ENCODE results near the gene ADAMTS2. TPM values are rescaled to one million over a fixed set of nuclear protein-coding genes. Genes with fewer than 3 reads are reported as not detected.

The ADAMTS2 gene
- total and polyA plus RNA-seq, 7 experiments from 2014 or later: not detected

DNA sequence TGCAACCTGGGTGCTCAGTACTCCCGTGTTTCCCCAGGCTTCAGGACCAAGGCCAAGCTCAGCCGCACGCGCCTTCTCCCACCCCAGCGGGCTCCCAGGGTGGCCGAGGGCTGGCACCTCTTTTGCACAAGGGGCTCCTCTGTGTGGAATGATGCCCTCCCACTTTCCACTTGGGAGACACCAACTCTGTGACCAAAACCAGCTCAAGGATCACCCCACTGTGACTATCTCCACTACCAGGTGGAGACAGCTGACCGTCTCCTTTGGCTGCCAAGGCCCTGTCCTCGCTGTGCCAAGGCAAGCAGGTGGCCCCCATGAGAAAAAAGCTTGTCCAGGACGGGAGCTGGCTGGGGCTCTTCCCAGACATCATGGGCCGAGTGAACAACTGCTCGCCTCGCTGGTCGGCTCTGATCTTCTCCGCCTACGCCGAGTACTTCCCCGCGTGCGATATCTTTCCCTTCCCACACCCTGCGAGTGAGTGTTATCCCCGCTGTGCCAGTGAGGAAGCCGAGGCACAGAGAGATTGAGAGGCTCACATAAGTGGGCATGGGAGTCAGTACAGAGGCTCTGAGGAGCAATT lies 152.3 kb downstream of the ADAMTS2 start:
- Mint-ChIP-seq H3K4me1 (peaks cover 0 to 1% (median 0%) of the 10 kb centered on the region in 7 donors), H3K9me3 (no peaks in the 10 kb centered on the region), H3K4me3 (no peak overlapping the region), H3K27me3 (peaks cover 0 to 4% (median 0%) of the 10 kb centered on the region in 5 donors), H3K36me3 (no peaks in the 10 kb centered on the region), H3K27ac (no peak overlapping the region)
- no peak for ATAC-seq
- H3K36me3 ChIP-seq (ENCODE audit: control insufficient read depth in 2 of 3, insufficient read depth in 3 of 3, low read length in 3 of 3): no peaks in the 10 kb centered on the region
- DNase-seq: no peak
- no peaks in the 10 kb centered on the region for H3K27me3 ChIP-seq (ENCODE audit: control insufficient read depth in 2 of 2, insufficient read depth in 2 of 2, low read length in 2 of 2)
- CTCF ChIA-PET: no interaction called here
- intact Hi-C loops (cut with micrococcal nuclease): no loop called here
- no peak overlapping the region for H3K27ac ChIP-seq (ENCODE audit: low read depth, low read length)
- POLR2A ChIA-PET: no interaction called here
- no peak overlapping the region for H3K4me3 ChIP-seq (ENCODE audit: low read length)
- no peaks in the 10 kb centered on the region for H3K9me3 ChIP-seq (ENCODE audit: control insufficient read depth in 2 of 3, low read length in 3 of 3)
- H3K4me1 ChIP-seq (ENCODE audit: control insufficient read depth in 2 of 2, insufficient read depth in 2 of 2, low read length in 2 of 2): no peaks in the 10 kb centered on the region

DNA sequence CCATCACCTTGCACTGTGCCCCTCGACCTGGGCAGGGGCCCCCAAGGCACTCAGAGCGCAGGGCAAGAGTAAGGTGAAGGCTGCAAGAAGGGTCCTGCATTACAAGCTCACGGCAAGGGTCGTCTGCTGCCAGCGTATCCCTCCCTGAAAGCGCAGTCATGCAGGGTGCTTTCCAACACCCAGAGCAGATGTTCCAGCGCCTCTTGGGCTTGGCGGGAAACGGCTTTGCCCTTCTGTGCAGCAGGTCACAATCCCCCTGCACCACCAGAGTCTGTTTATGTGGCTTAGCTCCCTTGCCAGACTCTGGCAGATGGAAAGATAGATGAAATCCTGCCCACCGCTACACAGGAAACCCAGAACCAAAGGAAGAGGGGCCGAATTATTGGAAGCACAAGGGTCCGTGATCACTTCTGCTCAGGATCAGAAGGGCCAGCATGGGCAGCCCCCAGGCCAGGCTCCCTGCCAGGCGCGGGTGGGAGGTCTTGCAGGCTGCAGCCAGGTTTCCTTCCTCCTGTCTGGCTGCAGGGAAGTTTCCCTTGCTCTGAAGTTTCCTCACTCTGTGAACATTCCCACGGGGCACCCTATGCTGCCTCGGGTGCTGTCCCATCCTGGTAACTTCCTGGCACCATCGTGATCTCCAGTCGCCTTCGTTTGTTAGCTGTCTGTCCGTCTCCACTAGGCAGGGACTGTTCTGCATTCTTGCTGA lies 152.9 kb downstream of the ADAMTS2 start:
- Histone ChIP-seq H3K27ac (ENCODE audit: low read depth, low read length) (no peak overlapping the region), H3K4me1 (ENCODE audit: control insufficient read depth in 2 of 2, insufficient read depth in 2 of 2, low read length in 2 of 2) (no peaks in the 10 kb centered on the region), H3K36me3 (ENCODE audit: control insufficient read depth in 2 of 3, insufficient read depth in 3 of 3, low read length in 3 of 3) (no peaks in the 10 kb centered on the region), H3K27me3 (ENCODE audit: control insufficient read depth in 2 of 2, insufficient read depth in 2 of 2, low read length in 2 of 2) (no peaks in the 10 kb centered on the region), H3K4me3 (ENCODE audit: low read length) (no peak overlapping the region), H3K9me3 (ENCODE audit: control insufficient read depth in 2 of 3, low read length in 3 of 3) (no peaks in the 10 kb centered on the region)
- peaks cover 0 to 1% (median 0%) of the 10 kb centered on the region in 7 donors for H3K4me1 Mint-ChIP-seq
- ATAC-seq: no peak
- peaks cover 0 to 4% (median 0%) of the 10 kb centered on the region in 5 donors for H3K27me3 Mint-ChIP-seq
- POLR2A ChIA-PET: no interaction called here
- no peak overlapping the region for H3K4me3 Mint-ChIP-seq
- CTCF ChIA-PET: no interaction called here
- no peak overlapping the region for H3K27ac Mint-ChIP-seq
- H3K36me3 Mint-ChIP-seq: no peaks in the 10 kb centered on the region
- intact Hi-C loops (cut with micrococcal nuclease): no loop called here
- no peak for DNase-seq
- no peaks in the 10 kb centered on the region for H3K9me3 Mint-ChIP-seq

DNA sequence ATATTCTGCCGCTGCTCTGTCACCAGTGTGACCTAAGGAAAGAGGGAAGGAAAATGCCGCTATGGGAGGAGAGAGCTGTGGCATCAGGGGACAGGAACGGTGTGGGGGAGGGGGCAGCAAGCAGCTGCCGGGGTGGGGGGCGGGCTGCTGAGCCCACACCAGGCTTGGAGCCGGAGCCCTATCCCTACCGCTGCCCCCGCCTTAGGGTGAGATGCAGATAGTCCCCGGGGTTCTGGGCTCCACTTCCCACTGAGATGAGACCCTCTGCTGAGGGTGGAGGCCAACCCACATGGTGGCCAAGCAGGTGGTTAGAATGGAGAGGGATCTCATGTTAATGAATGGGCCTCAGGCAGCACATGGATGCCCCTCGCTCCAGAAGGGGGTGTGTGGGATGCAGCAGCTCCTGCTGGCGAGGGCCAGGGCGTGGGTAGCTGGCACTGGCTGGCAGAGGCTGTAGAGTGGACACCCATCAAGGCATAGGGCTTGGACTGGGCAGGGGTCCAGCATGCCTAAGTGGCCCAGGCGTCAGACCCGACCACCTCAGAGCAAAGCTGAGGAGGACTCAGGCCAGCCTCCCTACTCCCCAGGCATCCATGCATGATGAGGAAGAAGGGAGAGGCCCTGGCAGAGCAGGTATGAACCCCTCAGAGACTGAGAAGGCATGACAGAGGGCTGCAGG lies 153.6 kb downstream of the ADAMTS2 start:
- no peaks in the 10 kb centered on the region for H3K27me3 ChIP-seq (ENCODE audit: control insufficient read depth in 2 of 2, insufficient read depth in 2 of 2, low read length in 2 of 2)
- DNase-seq (no peak), ATAC-seq (no peak)
- peaks cover 0 to 1% (median 0%) of the 10 kb centered on the region in 7 donors for H3K4me1 Mint-ChIP-seq
- intact Hi-C loops (cut with micrococcal nuclease): no loop called here
- no peaks in the 10 kb centered on the region for H3K36me3 ChIP-seq (ENCODE audit: control insufficient read depth in 2 of 3, insufficient read depth in 3 of 3, low read length in 3 of 3)
- ChIA-PET CTCF (no interaction called here), POLR2A (no interaction called here)
- no peaks in the 10 kb centered on the region for H3K4me1 ChIP-seq (ENCODE audit: control insufficient read depth in 2 of 2, insufficient read depth in 2 of 2, low read length in 2 of 2)
- H3K9me3 ChIP-seq (ENCODE audit: control insufficient read depth in 2 of 3, low read length in 3 of 3): no peaks in the 10 kb centered on the region
- H3K27ac ChIP-seq (ENCODE audit: low read depth, low read length): no peak overlapping the region
- H3K36me3 Mint-ChIP-seq: no peaks in the 10 kb centered on the region
- no peaks in the 10 kb centered on the region for H3K9me3 Mint-ChIP-seq
- no peak overlapping the region for H3K27ac Mint-ChIP-seq
- no peak overlapping the region for H3K4me3 Mint-ChIP-seq
- H3K27me3 Mint-ChIP-seq: peaks cover 0 to 4% (median 0%) of the 10 kb centered on the region in 5 donors
- H3K4me3 ChIP-seq (ENCODE audit: low read length): no peak overlapping the region

DNA sequence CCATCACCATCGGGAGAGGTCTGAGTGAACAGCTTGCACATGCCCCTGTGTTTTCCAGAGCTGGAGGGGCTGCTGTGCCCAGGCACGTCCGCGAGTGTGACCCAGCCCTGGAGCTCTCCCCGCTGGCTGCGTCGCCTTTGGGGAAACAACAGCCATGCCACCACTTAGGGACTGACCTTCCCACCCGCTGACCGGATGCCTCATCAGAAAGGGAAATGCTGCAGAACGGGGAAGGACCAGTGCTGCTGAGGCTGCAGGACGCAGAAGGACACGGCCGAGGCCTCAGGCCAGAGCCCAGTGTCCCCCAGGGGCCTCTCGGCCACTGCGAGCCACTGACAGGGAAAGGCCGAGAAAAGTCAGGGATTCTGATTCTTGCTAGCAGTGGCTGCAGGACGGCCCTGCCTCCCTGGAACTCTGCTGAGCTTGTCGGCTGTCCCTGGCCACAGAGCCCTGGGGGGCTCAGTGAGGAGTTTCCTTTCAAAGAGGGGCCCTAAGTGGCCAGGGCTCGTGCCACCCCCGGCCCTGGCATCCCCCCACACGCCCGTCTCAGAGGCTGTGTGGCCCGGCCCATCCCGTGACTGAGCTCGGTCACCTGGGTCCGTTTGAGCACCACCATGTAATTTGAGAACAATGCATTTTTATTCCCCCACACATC lies 154.3 kb downstream of the ADAMTS2 start:
- Histone ChIP-seq H3K4me1 (ENCODE audit: control insufficient read depth in 2 of 2, insufficient read depth in 2 of 2, low read length in 2 of 2) (no peaks in the 10 kb centered on the region), H3K27ac (ENCODE audit: low read depth, low read length) (no peak overlapping the region), H3K9me3 (ENCODE audit: control insufficient read depth in 2 of 3, low read length in 3 of 3) (no peaks in the 10 kb centered on the region), H3K27me3 (ENCODE audit: control insufficient read depth in 2 of 2, insufficient read depth in 2 of 2, low read length in 2 of 2) (no peaks in the 10 kb centered on the region), H3K36me3 (ENCODE audit: control insufficient read depth in 2 of 3, insufficient read depth in 3 of 3, low read length in 3 of 3) (no peaks in the 10 kb centered on the region), H3K4me3 (ENCODE audit: low read length) (no peak overlapping the region)
- Mint-ChIP-seq H3K27ac (no peak overlapping the region), H3K9me3 (no peaks in the 10 kb centered on the region), H3K4me3 (no peak overlapping the region), H3K36me3 (no peaks in the 10 kb centered on the region), H3K4me1 (peaks cover 0 to 1% (median 0%) of the 10 kb centered on the region in 7 donors), H3K27me3 (peaks cover 0 to 4% (median 0%) of the 10 kb centered on the region in 5 donors)
- CTCF ChIA-PET: no interaction called here
- intact Hi-C loops (cut with micrococcal nuclease): no loop called here
- DNase-seq (no peak), ATAC-seq (no peak)
- POLR2A ChIA-PET: no interaction called here

DNA sequence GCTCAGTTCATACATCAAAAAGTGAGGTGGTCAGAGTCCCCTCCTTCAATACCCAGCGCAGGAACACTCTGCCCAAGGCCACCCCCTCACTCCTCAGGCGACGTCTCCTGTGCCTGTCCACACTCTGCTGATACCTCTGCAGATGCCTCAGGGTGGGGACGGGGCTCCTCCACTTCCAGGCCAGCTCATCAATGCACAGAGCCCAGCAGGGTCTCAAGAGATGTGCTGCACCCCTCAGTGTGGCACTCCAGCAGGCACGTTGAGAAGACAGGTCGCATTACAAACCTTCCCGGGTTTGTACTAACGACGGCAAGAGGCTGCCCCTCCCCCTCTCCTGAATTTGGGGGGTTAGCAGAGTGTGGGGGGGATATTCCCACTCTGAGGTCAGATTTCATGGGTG lies 156.6 kb downstream of the ADAMTS2 start:
- CTCF ChIA-PET: interaction anchor here (0.6 kb wide), 1 partner anchor 38 kb away, joined by 4 read pairs; no protein-coding TSS in a partner anchor
- Histone ChIP-seq H3K4me3 (ENCODE audit: low read length) (no peak overlapping the region), H3K27me3 (ENCODE audit: control insufficient read depth in 2 of 2, insufficient read depth in 2 of 2, low read length in 2 of 2) (no peaks in the 10 kb centered on the region), H3K27ac (ENCODE audit: low read depth, low read length) (no peak overlapping the region), H3K4me1 (ENCODE audit: control insufficient read depth in 2 of 2, insufficient read depth in 2 of 2, low read length in 2 of 2) (no peaks in the 10 kb centered on the region), H3K36me3 (ENCODE audit: control insufficient read depth in 2 of 3, insufficient read depth in 3 of 3, low read length in 3 of 3) (no peaks in the 10 kb centered on the region), H3K9me3 (ENCODE audit: control insufficient read depth in 2 of 3, low read length in 3 of 3) (no peaks in the 10 kb centered on the region)
- DNase-seq: no peak
- intact Hi-C loops (cut with micrococcal nuclease): no loop called here
- Mint-ChIP-seq H3K4me1 (no peaks in the 10 kb centered on the region), H3K27ac (no peak overlapping the region), H3K27me3 (peaks cover 0 to 14% (median 7%) of the 10 kb centered on the region in 5 donors), H3K4me3 (no peak overlapping the region), H3K36me3 (no peaks in the 10 kb centered on the region), H3K9me3 (no peaks in the 10 kb centered on the region)
- ATAC-seq: no peak
- POLR2A ChIA-PET: no interaction called here

DNA sequence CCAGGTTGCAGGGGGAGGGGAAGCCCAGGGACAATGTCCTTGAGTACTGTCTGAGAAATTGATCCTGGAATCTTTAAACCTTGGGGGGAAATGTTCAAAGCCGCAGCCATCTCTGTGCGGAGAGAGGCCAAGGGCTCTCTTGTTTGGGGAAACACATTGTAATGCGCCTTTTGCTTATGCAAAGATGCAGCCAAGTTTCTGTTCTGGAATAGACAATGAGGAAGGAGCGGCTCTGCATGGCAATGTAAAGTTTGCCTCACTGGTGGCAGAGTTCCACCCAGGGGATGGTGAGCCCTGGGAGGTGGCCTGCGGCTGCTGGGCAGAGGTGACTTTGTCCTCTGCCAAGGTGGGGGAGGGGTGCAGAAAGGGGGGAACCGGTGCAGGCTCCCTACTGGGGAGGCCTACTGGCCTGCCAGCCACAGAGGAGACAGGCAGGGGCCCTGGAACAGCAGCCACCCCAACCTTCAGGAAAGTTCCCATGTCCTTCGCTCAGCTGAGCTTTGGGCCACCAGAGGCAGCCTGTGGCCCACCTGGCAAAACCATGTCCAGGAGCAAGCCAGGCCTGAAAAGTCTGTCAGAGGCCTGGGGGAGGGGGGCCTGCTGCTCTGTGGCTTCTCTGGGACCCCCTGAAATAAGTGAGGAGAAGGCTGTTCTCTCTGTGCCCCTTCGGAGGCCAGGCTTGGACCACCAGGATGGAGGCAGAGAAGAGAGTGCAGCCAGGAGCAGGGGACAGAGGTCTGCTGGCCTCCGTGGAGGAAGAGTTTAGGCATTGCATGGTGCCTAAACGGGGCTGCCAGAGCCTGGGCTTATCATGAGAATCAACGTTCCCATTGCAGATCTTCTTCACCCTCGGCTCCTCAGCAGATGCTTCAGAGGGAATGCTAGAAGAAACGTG lies 157.3 kb downstream of the ADAMTS2 start:
- no peak overlapping the region for H3K4me3 Mint-ChIP-seq
- no peaks in the 10 kb centered on the region for H3K4me1 ChIP-seq (ENCODE audit: control insufficient read depth in 2 of 2, insufficient read depth in 2 of 2, low read length in 2 of 2)
- DNase-seq: no peak
- H3K27ac ChIP-seq (ENCODE audit: low read depth, low read length): no peak overlapping the region
- H3K36me3 Mint-ChIP-seq: no peaks in the 10 kb centered on the region
- no peaks in the 10 kb centered on the region for H3K27me3 ChIP-seq (ENCODE audit: control insufficient read depth in 2 of 2, insufficient read depth in 2 of 2, low read length in 2 of 2)
- peaks cover 0 to 21% (median 11%) of the 10 kb centered on the region in 5 donors for H3K27me3 Mint-ChIP-seq
- intact Hi-C loops (cut with micrococcal nuclease): no loop called here
- POLR2A ChIA-PET: no interaction called here
- no peaks in the 10 kb centered on the region for H3K9me3 Mint-ChIP-seq
- H3K4me3 ChIP-seq (ENCODE audit: low read length): no peak overlapping the region
- CTCF ChIA-PET: no interaction called here
- no peaks in the 10 kb centered on the region for H3K4me1 Mint-ChIP-seq
- no peaks in the 10 kb centered on the region for H3K9me3 ChIP-seq (ENCODE audit: control insufficient read depth in 2 of 3, low read length in 3 of 3)
- no peak overlapping the region for H3K27ac Mint-ChIP-seq
- ATAC-seq: no peak
- H3K36me3 ChIP-seq (ENCODE audit: control insufficient read depth in 2 of 3, insufficient read depth in 3 of 3, low read length in 3 of 3): no peaks in the 10 kb centered on the region

Measured in naive thymus-derived CD4-positive, alpha-beta T cell (primary cell).